Right atrium auricular region (tissue), 2 donors: ENCODE measurements around the gene SLC2A10. TPM values are rescaled to one million over a fixed set of nuclear protein-coding genes. Genes with fewer than 3 reads are reported as not detected.

ENCODE experiments used
- DNase-seq: peaks from one replicate; pipeline ENCODE4 v3.0.0-alpha.2; 2019; ENCODE audit warnings: low spot score
- H3K27ac ChIP-seq, 2 donors: fragments of 200-600 bp; sonication (generic); 1 replicate in 1 of 2; 2 replicates in 1 of 2; pipeline ENCODE4 v1.5.1; 2016 to 2019
- H3K27me3 ChIP-seq, 2 donors: fragments of 200-600 bp; sonication (generic); one replicate each; pipeline versions ENCODE4 v1.5.1 to v1.6.0; 2017 to 2019
- H3K36me3 ChIP-seq: fragments of 200-600 bp; sonication (generic); one replicate; pipeline ENCODE4 v1.5.1; 2016
- H3K4me1 ChIP-seq, 2 donors: fragments of 200-600 bp; sonication (generic); one replicate each; pipeline versions ENCODE4 v1.5.1 to v1.6.0; 2017 to 2019
- H3K4me3 ChIP-seq, 2 donors: fragments of 200-600 bp; sonication (generic); 1 replicate in 1 of 2; 2 replicates in 1 of 2; pipeline ENCODE4 v1.5.1; 2017 to 2019; ENCODE audit warnings: mild to moderate bottlenecking in 1 of 2, moderate library complexity in 1 of 2
- H3K9me3 ChIP-seq, 2 donors: fragments of 200-600 bp; sonication (generic); one replicate each; pipeline ENCODE4 v1.5.1; 2019
- total RNA-seq, 2 donors: library from RNA; depleted of rRNA; stranded (reverse); fragments of >200 nt; gene quantifications; one replicate each; pipeline ENCODE4 v1.1.0, GENCODE V29; 2016
- TF ChIP-seq, protein P1 (sequence below), 2 donors: fragments of 200-600 bp; sonication (generic); IDR thresholded peaks; one replicate each; pipeline ENCODE4 v1.5.1; 2019; ENCODE audit warnings: antibody characterized with exemption in 2 of 2

The SLC2A10 gene
- total RNA-seq, 2 donors from 2014 or later: 5.6 to 6.4 TPM

DNA sequence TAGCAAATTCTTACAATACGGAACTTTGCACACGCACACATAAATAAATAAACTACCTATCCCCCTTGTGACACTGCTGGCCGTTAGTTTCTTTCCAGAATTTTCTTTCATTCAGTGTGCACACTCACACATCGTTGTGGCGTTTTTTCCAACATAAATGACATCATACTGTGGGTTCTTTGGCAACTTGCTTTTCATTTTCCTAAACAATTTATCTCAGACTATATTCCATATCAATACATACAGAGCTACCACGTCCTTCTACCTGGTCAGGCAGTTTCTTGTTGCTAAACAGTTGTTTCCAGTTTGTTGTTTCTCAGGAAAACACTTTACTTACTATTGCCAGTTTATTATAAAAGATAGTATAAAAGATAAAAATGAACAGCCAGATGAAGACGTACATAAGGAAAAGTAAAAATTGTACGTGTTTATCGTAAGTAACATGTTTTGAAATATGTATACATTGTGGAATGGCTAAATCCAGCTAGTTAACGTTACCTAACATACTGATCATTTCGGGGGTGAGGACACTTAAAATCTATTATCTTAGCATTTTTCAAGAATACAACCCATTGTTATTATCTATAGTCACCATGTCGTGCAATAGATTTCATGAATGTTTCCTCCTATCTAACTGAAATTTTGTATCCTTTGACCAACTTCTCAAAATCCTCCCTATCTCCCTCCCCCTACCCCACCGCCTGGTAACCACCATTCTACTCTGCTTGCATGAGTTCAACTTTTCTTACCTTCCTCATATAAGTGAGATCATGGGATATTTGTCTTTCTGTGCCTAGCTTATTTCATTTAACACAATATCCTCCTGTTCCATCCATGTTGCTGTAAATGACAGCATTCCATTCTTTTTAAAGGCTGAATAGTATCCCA lies 19.0 kb upstream of the SLC2A10 start:
- no peaks in the 10 kb centered on the region for H3K27me3 ChIP-seq
- no peak for DNase-seq
- peak overlapping the region; percentile 70 to 83 for H3K4me3 ChIP-seq
- H3K4me1 ChIP-seq: peaks cover 0 to 25% of the 10 kb centered on the region in 2 donors
- peak overlapping the region; percentile 90 to 94 for H3K27ac ChIP-seq
- no peaks in the 10 kb centered on the region for H3K9me3 ChIP-seq
- H3K36me3 ChIP-seq: no peaks in the 10 kb centered on the region
- TF ChIP-seq, protein P1, sequence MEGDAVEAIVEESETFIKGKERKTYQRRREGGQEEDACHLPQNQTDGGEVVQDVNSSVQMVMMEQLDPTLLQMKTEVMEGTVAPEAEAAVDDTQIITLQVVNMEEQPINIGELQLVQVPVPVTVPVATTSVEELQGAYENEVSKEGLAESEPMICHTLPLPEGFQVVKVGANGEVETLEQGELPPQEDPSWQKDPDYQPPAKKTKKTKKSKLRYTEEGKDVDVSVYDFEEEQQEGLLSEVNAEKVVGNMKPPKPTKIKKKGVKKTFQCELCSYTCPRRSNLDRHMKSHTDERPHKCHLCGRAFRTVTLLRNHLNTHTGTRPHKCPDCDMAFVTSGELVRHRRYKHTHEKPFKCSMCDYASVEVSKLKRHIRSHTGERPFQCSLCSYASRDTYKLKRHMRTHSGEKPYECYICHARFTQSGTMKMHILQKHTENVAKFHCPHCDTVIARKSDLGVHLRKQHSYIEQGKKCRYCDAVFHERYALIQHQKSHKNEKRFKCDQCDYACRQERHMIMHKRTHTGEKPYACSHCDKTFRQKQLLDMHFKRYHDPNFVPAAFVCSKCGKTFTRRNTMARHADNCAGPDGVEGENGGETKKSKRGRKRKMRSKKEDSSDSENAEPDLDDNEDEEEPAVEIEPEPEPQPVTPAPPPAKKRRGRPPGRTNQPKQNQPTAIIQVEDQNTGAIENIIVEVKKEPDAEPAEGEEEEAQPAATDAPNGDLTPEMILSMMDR (IDR thresholded peaks at IDR 0.05): no peak

DNA sequence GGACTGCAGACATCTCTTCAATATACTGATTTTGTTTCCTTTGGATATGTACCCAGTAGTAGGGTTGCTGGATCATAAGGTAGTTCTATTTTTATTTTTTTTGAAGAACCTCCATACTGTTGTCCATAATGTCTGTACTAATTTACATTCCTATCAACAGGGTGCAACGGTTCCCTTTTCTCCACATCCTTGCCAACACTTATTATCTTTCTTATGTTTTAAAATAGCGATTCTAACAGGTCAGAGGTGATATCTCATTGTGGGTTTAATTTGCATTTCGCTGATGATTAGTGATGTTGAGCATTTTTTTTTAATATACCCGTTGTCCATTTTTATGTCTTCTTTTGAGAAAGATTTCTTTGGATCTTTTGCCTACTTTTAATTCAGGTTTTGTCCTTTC lies 18.3 kb upstream of the SLC2A10 start:
- H3K27me3 ChIP-seq: no peaks in the 10 kb centered on the region

DNA sequence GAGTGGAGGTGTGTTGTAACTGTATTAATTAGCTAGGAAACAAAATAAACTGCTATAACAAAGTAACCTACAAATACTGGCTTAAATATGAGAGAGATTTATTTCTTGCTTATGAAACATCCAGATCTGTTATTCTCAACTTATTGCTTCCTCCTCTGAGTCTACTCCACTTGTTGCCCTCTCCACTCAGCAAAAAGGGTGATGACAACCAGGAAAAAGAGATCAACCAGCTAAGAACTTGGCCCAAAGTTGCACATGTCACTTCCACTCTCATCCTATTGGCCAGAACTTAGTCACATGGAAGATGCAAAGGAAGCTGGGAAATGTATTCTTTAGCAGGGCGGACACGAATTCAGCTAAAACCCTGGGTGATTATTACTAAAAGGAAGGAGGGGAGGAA lies 15.0 kb upstream of the SLC2A10 start:
- Histone ChIP-seq H3K27ac (no peak overlapping the region), H3K4me3 (no peak overlapping the region)
- DNase-seq: no peak

More for the DNA sequence above, 18.3 kb upstream of the SLC2A10 start:
- Histone ChIP-seq H3K9me3 (no peaks in the 10 kb centered on the region), H3K27ac (no peak overlapping the region), H3K36me3 (no peaks in the 10 kb centered on the region), H3K4me1 (peaks cover 0 to 31% of the 10 kb centered on the region in 2 donors), H3K4me3 (no peak overlapping the region)
- TF ChIP-seq, protein P1 (IDR thresholded peaks at IDR 0.05): no peak
- DNase-seq: no peak

DNA sequence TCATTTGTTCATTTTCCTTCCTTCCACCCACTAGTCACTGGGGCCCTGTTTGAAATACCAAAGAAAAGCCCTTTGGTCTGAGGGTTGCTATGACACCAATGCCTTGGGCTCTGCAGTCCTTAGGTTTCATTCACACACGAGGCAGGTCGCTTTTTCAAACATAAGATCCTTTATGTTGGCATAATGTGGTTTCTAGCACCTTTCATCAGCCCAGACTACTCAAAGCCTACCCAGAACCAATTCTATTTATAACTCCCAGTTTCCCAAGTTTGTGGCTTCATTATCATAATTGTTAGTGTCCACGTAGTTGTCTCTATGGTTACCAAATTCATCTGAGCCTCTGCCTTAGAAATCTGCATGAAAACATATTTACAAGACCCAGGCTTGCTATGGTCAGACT lies 13.6 kb upstream of the SLC2A10 start:
- Histone ChIP-seq H3K9me3 (peaks cover 0 to 5% of the 10 kb centered on the region in 2 donors), H3K27me3 (no peaks in the 10 kb centered on the region), H3K4me3 (no peak overlapping the region), H3K27ac (no peak overlapping the region), H3K4me1 (peaks cover 0 to 10% of the 10 kb centered on the region in 2 donors), H3K36me3 (no peaks in the 10 kb centered on the region)
- TF ChIP-seq, protein P1 (IDR thresholded peaks at IDR 0.05): no peak
- no peak for DNase-seq

More for the DNA sequence above, 15.0 kb upstream of the SLC2A10 start:
- Histone ChIP-seq H3K9me3 (peaks cover 0 to 2% of the 10 kb centered on the region in 2 donors), H3K4me1 (peaks cover 0 to 16% of the 10 kb centered on the region in 2 donors), H3K27me3 (no peaks in the 10 kb centered on the region), H3K36me3 (no peaks in the 10 kb centered on the region)
- TF ChIP-seq, protein P1 (IDR thresholded peaks at IDR 0.05): no peak

DNA sequence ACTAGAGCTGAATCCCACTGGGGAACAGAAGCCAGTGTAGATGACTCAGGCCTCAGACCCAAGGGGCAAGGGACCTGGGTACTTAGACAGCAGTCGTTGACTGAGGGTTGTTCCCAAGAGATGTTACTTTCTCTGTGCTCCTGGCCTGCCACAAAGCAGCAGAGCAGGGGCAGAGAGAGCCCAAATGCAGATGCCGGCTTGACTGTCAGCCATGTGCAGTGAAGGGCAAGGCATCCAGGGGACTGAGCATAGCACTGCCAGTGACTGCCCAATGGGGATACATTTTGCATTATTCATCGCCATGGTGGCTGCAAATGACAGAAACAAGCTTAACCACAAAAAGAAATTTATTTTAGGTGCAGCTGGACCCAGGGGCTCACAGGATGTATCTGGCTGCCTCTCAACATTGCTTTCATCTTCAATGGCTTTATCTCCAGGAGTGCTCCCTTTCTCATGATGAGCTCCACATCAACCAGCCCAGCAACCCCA lies 12.6 kb upstream of the SLC2A10 start:
- peaks cover 0 to 5% of the 10 kb centered on the region in 2 donors for H3K9me3 ChIP-seq
- no peak for DNase-seq
- no peaks in the 10 kb centered on the region for H3K27me3 ChIP-seq
- peaks cover 0 to 10% of the 10 kb centered on the region in 2 donors for H3K4me1 ChIP-seq
- no peaks in the 10 kb centered on the region for H3K36me3 ChIP-seq
- H3K27ac ChIP-seq: no peak overlapping the region
- H3K4me3 ChIP-seq: no peak overlapping the region
- TF ChIP-seq, protein P1 (IDR thresholded peaks at IDR 0.05): no peak
